Keratinocyte (primary cell): ENCODE results near the gene PTPRN2. TPM values are rescaled to one million over a fixed set of nuclear protein-coding genes. Genes with fewer than 3 reads are reported as not detected.

ENCODE experiments used
- DNase-seq: peaks from one replicate; pipeline ENCODE4 v3.0.0-alpha.2; 2011; ENCODE audit warnings: low read depth, missing footprints, low spot score
- FAIRE-seq: peaks from 2 replicates; lab custom pipeline; 2011; peaks lifted over from hg19 to GRCh38; lab: Jason Lieb, UNC
- H2AFZ ChIP-seq: 2 replicates; pipeline ENCODE4 v1.6.0; 2012; ENCODE audit warnings: low read length, control low read depth, inconsistent platforms; ENCODE audit not compliant: control insufficient read depth
- H3K27ac ChIP-seq: 2 replicates; pipeline ENCODE4 v1.5.1; 2011; ENCODE audit warnings: low read length; ENCODE audit not compliant: control insufficient read depth, insufficient read depth
- H3K27me3 ChIP-seq: 3 replicates; pipeline ENCODE4 v1.6.0; 2011; ENCODE audit warnings: low read length; ENCODE audit not compliant: control insufficient read depth, insufficient read depth; ENCODE audit errors: extremely low read depth
- H3K36me3 ChIP-seq, 2 experiments: 2 replicates in 1 of 2; 3 replicates in 1 of 2; pipeline ENCODE4 v1.5.1; 2011; ENCODE audit warnings: low read length in 2 of 2, mild to moderate bottlenecking in 1 of 2; ENCODE audit not compliant: control insufficient read depth in 2 of 2, insufficient read depth in 2 of 2; ENCODE audit errors: extremely low read depth in 1 of 2
- H3K4me1 ChIP-seq: 3 replicates; pipeline ENCODE4 v1.5.1; 2011; ENCODE audit warnings: low read length; ENCODE audit not compliant: control insufficient read depth, insufficient read depth; ENCODE audit errors: extremely low read depth
- H3K4me2 ChIP-seq: 3 replicates; pipeline ENCODE4 v1.6.0; 2011; ENCODE audit warnings: low read depth, low read length; ENCODE audit not compliant: control insufficient read depth, insufficient read depth; ENCODE audit errors: extremely low read depth
- H3K4me3 ChIP-seq, 3 experiments: fragments of 200-600 bp in 1 of 3; sonication (generic) in 1 of 3; 2 replicates in 2 of 3; 3 replicates in 1 of 3; pipeline ENCODE4 v1.5.1; 2011 to 2016; ENCODE audit warnings: low read length in 3 of 3, mild to moderate bottlenecking in 3 of 3, control low read depth in 2 of 3, inconsistent platforms in 1 of 3, low read depth in 1 of 3, mixed read lengths in 1 of 3, mixed run types in 1 of 3, moderate library complexity in 1 of 3; ENCODE audit not compliant: control insufficient read depth in 2 of 3, insufficient read depth in 2 of 3; ENCODE audit errors: extremely low read depth in 1 of 3
- H3K79me2 ChIP-seq: 2 replicates; pipeline ENCODE4 v1.6.0; 2012; ENCODE audit warnings: low read length; ENCODE audit not compliant: control insufficient read depth, insufficient read depth
- H3K9ac ChIP-seq: 3 replicates; pipeline ENCODE4 v1.6.0; 2011; ENCODE audit warnings: low read length; ENCODE audit not compliant: control insufficient read depth, insufficient read depth; ENCODE audit errors: extremely low read depth
- H3K9me1 ChIP-seq: 3 replicates; pipeline ENCODE4 v1.6.0; 2011; ENCODE audit warnings: low read length; ENCODE audit not compliant: control insufficient read depth, insufficient read depth; ENCODE audit errors: extremely low read depth
- H3K9me3 ChIP-seq: 2 replicates; pipeline ENCODE4 v1.5.1; 2012; ENCODE audit warnings: low read depth, low read length; ENCODE audit not compliant: control insufficient read depth
- H4K20me1 ChIP-seq: 3 replicates; pipeline ENCODE4 v1.6.0; 2011; ENCODE audit warnings: low read length; ENCODE audit not compliant: control insufficient read depth, insufficient read depth; ENCODE audit errors: extremely low read depth
- EZH2 ChIP-seq: IDR thresholded peaks from one replicate; pipeline ENCODE4 v1.6.1; 2012; ENCODE audit warnings: inconsistent platforms, mild to moderate bottlenecking, low read length, moderate library complexity
- dilution Hi-C: fragments of 300-500 bp; cut with MboI; formaldehyde crosslinking; loops from one replicate; pipeline ENCODE4 v1.7.0; 2020; ENCODE audit warnings: low sequenced_read_pairs; ENCODE audit not compliant: extremely low pct_ligation_motif_present
- polyA plus RNA-seq, 5 experiments: library from polyadenylated mRNA; depleted of rRNA in 3 of 5; stranded (reverse) in 3 of 5; stranded (forward) in 1 of 5; unstranded in 1 of 5; fragments of >200 nt; gene quantifications; 1 replicate in 1 of 5; 2 replicates in 3 of 5; 3 replicates in 1 of 5; pipeline versions ENCODE4 v1.2.1 to v1.2.3, GENCODE V29; 2011 to 2012; ENCODE audit warnings: missing spikeins in 2 of 5, low read depth in 1 of 5, low replicate concordance in 1 of 5
- TF ChIP-seq, protein P1 (sequence below), 3 experiments: IDR thresholded peaks in 1 of 3; conservative IDR thresholded peaks in 1 of 3; optimal IDR thresholded peaks in 1 of 3; 2 replicates in 2 of 3; 3 replicates in 1 of 3; pipeline versions ENCODE3 to v1.5.1; 2011; ENCODE audit warnings: low read length in 3 of 3, mild to moderate bottlenecking in 3 of 3, moderate library complexity in 2 of 3, control low read depth in 1 of 3, inconsistent platforms in 1 of 3; ENCODE audit not compliant: insufficient read depth in 2 of 3; ENCODE audit errors: extremely low read depth in 1 of 3

PTPRN2 gene
- polyA plus RNA-seq, 1 donor (not counting 4 experiments of a cell fraction or from before 2014, with no cell fraction given), result not detected

DNA sequence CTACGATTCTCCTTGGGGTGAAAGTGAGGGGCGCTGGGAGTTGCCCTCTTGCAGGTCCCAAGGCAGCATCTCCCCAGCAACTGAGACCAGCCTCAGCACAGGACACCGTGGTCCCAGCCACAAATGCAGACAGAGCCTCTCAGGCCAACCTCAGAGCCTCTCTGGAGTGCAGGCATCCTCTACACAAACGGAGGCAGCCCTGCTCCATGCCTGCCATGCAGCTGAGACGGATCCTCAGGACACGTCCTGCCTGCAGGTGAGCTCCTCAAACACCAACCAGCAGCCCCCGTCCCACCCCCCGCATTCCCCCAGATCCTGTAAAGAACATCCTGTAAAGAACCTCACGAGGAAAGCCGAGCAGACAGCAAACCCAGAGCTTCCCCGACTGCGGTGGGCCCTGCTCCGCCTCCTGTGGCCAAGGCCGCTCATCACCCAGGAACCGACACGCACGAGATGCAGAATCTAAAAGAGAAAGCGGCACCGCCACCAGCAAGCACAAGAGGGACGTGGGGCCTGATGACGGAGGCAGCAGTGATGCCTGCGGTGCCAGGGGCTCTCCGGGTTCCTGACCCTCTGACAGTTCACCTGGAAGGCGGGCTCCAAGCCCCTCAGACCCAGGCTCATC is 186.9 kb downstream of the PTPRN2 start:
- FAIRE-seq (no peak), DNase-seq (no peak)
- Histone ChIP-seq H3K79me2 (no peaks in the 10 kb centered on the region), H3K4me2 (no peak overlapping the region), H3K4me1 (no peaks in the 10 kb centered on the region), H3K9me3 (peaks cover 7% of the 10 kb centered on the region), H3K9me1 (no peaks in the 10 kb centered on the region), H3K36me3 (no peaks in the 10 kb centered on the region), H3K4me3 (no peak overlapping the region), H3K27ac (no peak overlapping the region), H3K9ac (no peak overlapping the region), H4K20me1 (no peaks in the 10 kb centered on the region), H3K27me3 (no peaks in the 10 kb centered on the region), H2AFZ (no peak overlapping the region)
- dilution Hi-C loops, result no loop called here
- TF ChIP-seq, protein P1, sequence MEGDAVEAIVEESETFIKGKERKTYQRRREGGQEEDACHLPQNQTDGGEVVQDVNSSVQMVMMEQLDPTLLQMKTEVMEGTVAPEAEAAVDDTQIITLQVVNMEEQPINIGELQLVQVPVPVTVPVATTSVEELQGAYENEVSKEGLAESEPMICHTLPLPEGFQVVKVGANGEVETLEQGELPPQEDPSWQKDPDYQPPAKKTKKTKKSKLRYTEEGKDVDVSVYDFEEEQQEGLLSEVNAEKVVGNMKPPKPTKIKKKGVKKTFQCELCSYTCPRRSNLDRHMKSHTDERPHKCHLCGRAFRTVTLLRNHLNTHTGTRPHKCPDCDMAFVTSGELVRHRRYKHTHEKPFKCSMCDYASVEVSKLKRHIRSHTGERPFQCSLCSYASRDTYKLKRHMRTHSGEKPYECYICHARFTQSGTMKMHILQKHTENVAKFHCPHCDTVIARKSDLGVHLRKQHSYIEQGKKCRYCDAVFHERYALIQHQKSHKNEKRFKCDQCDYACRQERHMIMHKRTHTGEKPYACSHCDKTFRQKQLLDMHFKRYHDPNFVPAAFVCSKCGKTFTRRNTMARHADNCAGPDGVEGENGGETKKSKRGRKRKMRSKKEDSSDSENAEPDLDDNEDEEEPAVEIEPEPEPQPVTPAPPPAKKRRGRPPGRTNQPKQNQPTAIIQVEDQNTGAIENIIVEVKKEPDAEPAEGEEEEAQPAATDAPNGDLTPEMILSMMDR (optimal IDR thresholded peaks at IDR 0.05 in 1 of 3, IDR thresholded peaks at IDR 0.05 in 1 of 3, conservative IDR thresholded peaks at IDR 0.05 in 1 of 3; ENCODE audit: extremely low read depth in 1 of 3, insufficient read depth in 2 of 3, low read length in 3 of 3), result no peak
- no peak for TF ChIP-seq EZH2

DNA sequence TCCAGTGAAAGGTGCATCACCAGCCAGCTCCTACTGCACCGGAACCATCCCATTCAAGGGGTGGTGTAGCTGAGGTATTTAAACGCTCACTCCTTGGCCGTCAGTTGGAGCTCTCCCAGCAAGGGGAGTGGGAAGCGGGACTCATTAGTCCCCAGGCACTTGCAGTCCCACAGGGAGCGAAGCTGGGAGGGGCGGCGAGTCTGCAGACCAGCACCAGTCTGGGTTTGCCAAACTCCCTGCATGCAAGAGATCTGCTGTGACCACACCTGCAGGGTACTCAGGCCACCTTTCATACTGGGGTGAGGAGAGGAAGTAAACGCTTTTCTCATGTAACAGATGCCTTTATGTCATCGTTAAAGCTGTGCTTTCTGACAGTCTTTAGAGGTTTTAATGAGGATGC is 187.9 kb downstream of the PTPRN2 start:
- Histone ChIP-seq H3K9me3 (peaks cover 7% of the 10 kb centered on the region), H3K4me1 (no peaks in the 10 kb centered on the region), H2AFZ (no peak overlapping the region), H3K27ac (no peak overlapping the region), H3K9ac (no peak overlapping the region), H3K4me3 (no peak overlapping the region), H4K20me1 (no peaks in the 10 kb centered on the region), H3K79me2 (no peaks in the 10 kb centered on the region), H3K4me2 (no peak overlapping the region), H3K36me3 (no peaks in the 10 kb centered on the region), H3K9me1 (no peaks in the 10 kb centered on the region), H3K27me3 (no peaks in the 10 kb centered on the region)
- no peak for FAIRE-seq
- TF ChIP-seq, protein P1 (optimal IDR thresholded peaks at IDR 0.05 in 1 of 3, IDR thresholded peaks at IDR 0.05 in 1 of 3, conservative IDR thresholded peaks at IDR 0.05 in 1 of 3; ENCODE audit: extremely low read depth in 1 of 3, insufficient read depth in 2 of 3, low read length in 3 of 3), result no peak
- TF ChIP-seq EZH2, result no peak
- no peak for DNase-seq
- dilution Hi-C loops, result no loop called here
